SU-DHL-6 (cell line): ENCODE data around the gene LUZP1.
A peak's percentile ranks its signal among the peaks of the same experiment; 100 is the strongest.

Experiments
- H2AFZ ChIP-seq: fragments of 200-600 bp; sonication (generic); 2 replicates; pipeline ENCODE4 v1.6.1; 2014; ENCODE audit warnings: low read depth, mild to moderate bottlenecking, moderate library complexity, mixed read lengths, antibody characterized with exemption, low read length; ENCODE audit not compliant: severe bottlenecking
- H3F3A ChIP-seq: fragments of 200-600 bp; shearing (Covaris generic); 2 replicates; pipeline ENCODE4 v1.6.0; 2016; ENCODE audit warnings: antibody characterized with exemption, mild to moderate bottlenecking; ENCODE audit not compliant: insufficient read depth
- H3K27ac ChIP-seq: fragments of 200-600 bp; sonication (generic); 2 replicates; pipeline ENCODE4 v1.5.1; 2016; ENCODE audit warnings: low read depth, mild to moderate bottlenecking, low read length, moderate library complexity, mixed read lengths
- H3K27me3 ChIP-seq: fragments of 200-600 bp; sonication (generic), shearing (Covaris generic); 2 replicates; pipeline ENCODE4 v1.6.0; 2014; ENCODE audit warnings: mild to moderate bottlenecking, low read length
- H3K36me3 ChIP-seq: fragments of 200-600 bp; sonication (generic); 2 replicates; pipeline ENCODE4 v1.6.1; 2014; ENCODE audit warnings: mild to moderate bottlenecking, low read length, mixed read lengths
- H3K4me2 ChIP-seq: fragments of 300-600, 200-600 bp; shearing (Covaris generic), sonication (generic); 2 replicates; pipeline ENCODE4 v1.6.0; 2014; ENCODE audit warnings: low read length, low read depth, mild to moderate bottlenecking; ENCODE audit not compliant: poor library complexity, severe bottlenecking
- H3K4me3 ChIP-seq: fragments of 200-600 bp; sonication (generic); 2 replicates; pipeline ENCODE4 v1.5.1; 2014; ENCODE audit warnings: antibody characterized with exemption, low read length, mild to moderate bottlenecking, mixed read lengths; ENCODE audit not compliant: insufficient read depth, poor library complexity, severe bottlenecking
- H3K79me2 ChIP-seq: fragments of 200-600 bp; sonication (generic); 2 replicates; pipeline ENCODE4 v1.6.1; 2014; ENCODE audit warnings: mild to moderate bottlenecking, low read length, moderate library complexity; ENCODE audit not compliant: insufficient read depth
- H3K9ac ChIP-seq: fragments of 200-600 bp; sonication (generic); 2 replicates; pipeline ENCODE4 v1.7.0; 2014; ENCODE audit warnings: mild to moderate bottlenecking, low read length
- H3K9me2 ChIP-seq: fragments of 200-600 bp; sonication (generic); replicated peaks from 2 replicates; pipeline ENCODE4 v1.6.1; 2014; ENCODE audit warnings: low read length; ENCODE audit not compliant: insufficient read depth
- H3K9me3 ChIP-seq: fragments of 200-600 bp; sonication (generic); 2 replicates; pipeline ENCODE4 v1.6.1; 2014; ENCODE audit warnings: low read length, mixed read lengths; ENCODE audit not compliant: insufficient read depth
- H4K20me1 ChIP-seq: fragments of 200-600 bp; sonication (generic); 2 replicates; pipeline ENCODE4 v1.6.1; 2014; ENCODE audit warnings: low read depth, mild to moderate bottlenecking, antibody characterized with exemption, low read length, moderate library complexity, mixed read lengths
- EZH2phosphoT487 ChIP-seq: fragments of 200-600 bp; sonication (generic), shearing (Covaris generic); conservative IDR thresholded peaks from 2 replicates; pipeline ENCODE4 v1.6.1; 2018; ENCODE audit warnings: mild to moderate bottlenecking, antibody characterized with exemption, low read length, moderate library complexity, mixed read lengths
- TF ChIP-seq, protein P1 (sequence below): fragments of 200-600 bp; sonication (generic); IDR thresholded peaks from one replicate; pipeline ENCODE4 v1.5.1; 2017; ENCODE audit warnings: antibody characterized with exemption, mild to moderate bottlenecking, low read length, moderate library complexity; ENCODE audit not compliant: insufficient read depth, poor library complexity, severe bottlenecking

LUZP1 gene

DNA sequence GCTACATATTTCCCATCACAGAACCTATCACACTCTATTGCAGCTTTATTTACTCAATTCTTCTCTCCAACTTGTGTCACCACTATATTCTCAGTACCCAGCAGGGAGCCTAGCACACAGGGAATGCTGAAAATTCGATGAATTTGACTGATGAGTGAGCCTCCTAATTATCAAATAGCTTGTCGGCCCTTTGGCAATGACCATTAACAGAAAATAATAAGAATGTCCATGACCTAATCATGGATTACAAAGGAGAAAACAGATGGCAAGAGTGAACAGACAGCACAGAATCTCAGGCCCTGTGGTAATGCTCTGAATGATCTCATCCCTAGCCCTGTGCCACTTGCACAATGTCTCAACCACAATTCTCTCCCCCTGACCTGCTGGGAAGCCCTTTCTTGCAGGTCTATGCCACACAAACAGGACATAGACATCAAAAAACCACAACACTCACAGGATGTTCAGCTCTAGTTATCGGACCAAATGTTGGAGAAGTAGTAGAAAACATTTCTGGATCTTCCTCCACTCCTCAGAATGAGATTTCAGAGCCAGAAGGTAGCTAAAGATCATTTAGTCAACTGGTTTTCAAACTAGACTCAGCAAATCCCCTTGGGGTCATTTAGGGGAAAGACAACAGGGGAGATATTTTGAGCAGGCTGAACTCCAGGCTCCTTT is 68.4 kb downstream of the LUZP1 start:
- Histone ChIP-seq H4K20me1 (no peaks in the 10 kb centered on the region), H3F3A (no peaks in the 10 kb centered on the region), H3K79me2 (no peaks in the 10 kb centered on the region), H3K4me3 (no peak overlapping the region), H2AFZ (no peak overlapping the region), H3K9me3 (no peaks in the 10 kb centered on the region), H3K27me3 (no peaks in the 10 kb centered on the region), H3K9ac (no peak overlapping the region), H3K27ac (no peak overlapping the region), H3K4me2 (no peak overlapping the region), H3K9me2 (no peaks in the 10 kb centered on the region), H3K36me3 (no peaks in the 10 kb centered on the region)
- TF ChIP-seq, protein P1, sequence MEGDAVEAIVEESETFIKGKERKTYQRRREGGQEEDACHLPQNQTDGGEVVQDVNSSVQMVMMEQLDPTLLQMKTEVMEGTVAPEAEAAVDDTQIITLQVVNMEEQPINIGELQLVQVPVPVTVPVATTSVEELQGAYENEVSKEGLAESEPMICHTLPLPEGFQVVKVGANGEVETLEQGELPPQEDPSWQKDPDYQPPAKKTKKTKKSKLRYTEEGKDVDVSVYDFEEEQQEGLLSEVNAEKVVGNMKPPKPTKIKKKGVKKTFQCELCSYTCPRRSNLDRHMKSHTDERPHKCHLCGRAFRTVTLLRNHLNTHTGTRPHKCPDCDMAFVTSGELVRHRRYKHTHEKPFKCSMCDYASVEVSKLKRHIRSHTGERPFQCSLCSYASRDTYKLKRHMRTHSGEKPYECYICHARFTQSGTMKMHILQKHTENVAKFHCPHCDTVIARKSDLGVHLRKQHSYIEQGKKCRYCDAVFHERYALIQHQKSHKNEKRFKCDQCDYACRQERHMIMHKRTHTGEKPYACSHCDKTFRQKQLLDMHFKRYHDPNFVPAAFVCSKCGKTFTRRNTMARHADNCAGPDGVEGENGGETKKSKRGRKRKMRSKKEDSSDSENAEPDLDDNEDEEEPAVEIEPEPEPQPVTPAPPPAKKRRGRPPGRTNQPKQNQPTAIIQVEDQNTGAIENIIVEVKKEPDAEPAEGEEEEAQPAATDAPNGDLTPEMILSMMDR = no peak
- no peak for TF ChIP-seq EZH2phosphoT487

DNA sequence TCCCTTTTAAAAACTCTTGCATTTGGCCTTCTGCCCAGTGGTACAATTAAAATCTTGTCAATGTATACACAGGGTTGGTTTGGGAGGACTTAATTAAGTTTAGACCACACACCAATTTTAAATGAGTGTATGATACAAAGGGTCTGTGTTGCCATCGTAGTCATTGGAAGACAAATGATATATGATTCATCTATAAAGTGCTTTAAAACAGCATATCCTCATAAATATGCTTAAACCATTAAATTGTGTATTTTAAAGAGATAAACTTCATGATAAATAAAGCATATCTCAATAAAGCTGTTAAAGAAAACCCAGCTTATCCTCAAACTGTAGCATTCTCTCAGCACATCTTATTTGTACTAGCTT is 69.5 kb downstream of the LUZP1 start:
- Histone ChIP-seq H3K27ac (no peak overlapping the region), H3K9me2 (no peaks in the 10 kb centered on the region), H4K20me1 (no peaks in the 10 kb centered on the region), H3K79me2 (no peaks in the 10 kb centered on the region), H2AFZ (no peak overlapping the region), H3K4me2 (no peak overlapping the region), H3F3A (no peaks in the 10 kb centered on the region), H3K4me3 (no peak overlapping the region), H3K27me3 (no peaks in the 10 kb centered on the region), H3K36me3 (no peaks in the 10 kb centered on the region), H3K9ac (no peak overlapping the region), H3K9me3 (no peaks in the 10 kb centered on the region)
- TF ChIP-seq, protein P1 = no peak
- TF ChIP-seq EZH2phosphoT487 = no peak

DNA sequence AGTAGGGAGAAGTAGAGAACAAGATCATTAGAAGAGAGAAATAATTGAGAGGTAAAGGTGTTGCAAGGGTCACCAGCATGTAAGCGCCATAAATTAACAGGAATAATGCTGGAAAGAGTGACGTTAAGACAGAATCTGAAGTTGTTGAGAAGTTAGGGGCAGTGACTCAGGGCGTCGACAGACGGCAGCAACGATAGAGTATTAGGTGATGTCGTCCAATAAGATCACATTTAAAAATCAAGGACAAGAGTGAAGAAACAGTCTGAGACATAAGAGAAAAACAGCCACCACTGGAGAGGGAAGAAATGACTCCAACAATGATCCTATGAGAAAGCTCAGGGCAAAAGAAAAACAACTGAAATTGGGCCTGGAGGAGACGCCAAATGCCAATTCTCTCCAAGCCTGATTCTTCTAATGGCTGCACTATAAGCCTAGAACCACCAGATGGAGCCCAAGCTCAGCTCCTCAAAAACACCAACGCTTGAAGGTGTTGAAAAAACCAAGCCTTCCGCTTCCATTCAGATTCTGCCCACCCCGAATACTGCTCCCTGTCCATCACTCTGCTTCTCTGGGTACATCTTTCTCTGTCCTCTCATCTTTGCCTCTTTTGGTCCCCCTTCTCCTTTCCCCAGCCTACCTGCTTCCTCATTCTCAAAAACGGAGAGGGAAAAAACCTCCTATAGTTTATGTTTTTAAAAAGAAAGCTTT is 70.0 kb downstream of the LUZP1 start:
- no peaks in the 10 kb centered on the region for H3K36me3 ChIP-seq
- no peak overlapping the region for H3K27ac ChIP-seq
- H3K9me2 ChIP-seq = no peaks in the 10 kb centered on the region
- no peaks in the 10 kb centered on the region for H3K9me3 ChIP-seq
- no peak overlapping the region for H3K9ac ChIP-seq
- no peaks in the 10 kb centered on the region for H4K20me1 ChIP-seq
- no peak overlapping the region for H3K4me2 ChIP-seq
- no peak overlapping the region for H3K4me3 ChIP-seq
- H3K27me3 ChIP-seq = no peaks in the 10 kb centered on the region
- no peaks in the 10 kb centered on the region for H3F3A ChIP-seq
- TF ChIP-seq EZH2phosphoT487 = no peak
- TF ChIP-seq, protein P1 = peak; percentile 47
- no peak overlapping the region for H2AFZ ChIP-seq
- no peaks in the 10 kb centered on the region for H3K79me2 ChIP-seq
